ENCODE measurements around the gene SCGB1C1. TPM values are rescaled to one million over a fixed set of nuclear protein-coding genes. Genes with fewer than 3 reads are reported as not detected.

SCGB1C1 gene
- total and polyA plus RNA-seq, 2 donors (not counting 1 experiment from before 2014, with no cell fraction given): not detected

DNA sequence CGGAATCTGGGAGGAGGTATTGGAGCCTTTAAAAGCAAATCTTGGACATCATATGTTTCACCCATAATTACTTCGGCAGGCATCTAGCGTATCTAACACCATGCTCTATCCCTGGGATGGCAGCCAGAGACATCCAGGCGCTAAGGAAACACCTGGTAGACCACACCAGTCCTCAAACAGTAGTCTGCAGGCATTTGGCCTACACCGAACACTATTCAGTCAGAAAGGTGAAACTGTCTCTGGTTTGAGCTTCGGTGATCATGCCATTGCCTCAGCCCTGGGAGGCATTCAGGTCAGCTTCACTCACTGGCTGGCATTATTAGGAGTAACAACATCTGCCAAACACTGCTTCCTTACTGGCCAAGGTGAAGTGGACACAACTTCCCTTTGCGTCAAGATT is 31.5 kb downstream of the SCGB1C1 start:
- DNase-seq: no peak
- Mint-ChIP-seq H3K27me3 (no peaks in the 10 kb centered on the region), H3K4me3 (no peak overlapping the region), H3K9me3 (ENCODE audit: insufficient read depth) (no peaks in the 10 kb centered on the region), H3K27ac (no peak overlapping the region), H3K4me1 (peaks cover 6% of the 10 kb centered on the region)
- ChIA-PET CTCF (no interaction called here), POLR2A (no interaction called here)
- Histone ChIP-seq H3K9ac (ENCODE audit: low read length) (no peak overlapping the region), H3K27me3 (replicated peaks in 1 of 4; ENCODE audit: control extremely low read depth in 1 of 4, control insufficient read depth in 3 of 4, insufficient read depth in 4 of 4, low read length in 3 of 4) (no peaks in the 10 kb centered on the region), H3K9me3 (ENCODE audit: control extremely low read depth in 1 of 3, control insufficient read depth in 2 of 3, insufficient read depth in 1 of 3, low read length in 2 of 3) (no peaks in the 10 kb centered on the region), H3K79me2 (ENCODE audit: control insufficient read depth, insufficient read depth, low read length) (peaks cover 34% of the 10 kb centered on the region), H3K4me3 (ENCODE audit: control extremely low read depth in 1 of 5, extremely low read depth in 1 of 5, insufficient read depth in 1 of 5, low read depth in 2 of 5, low read length in 4 of 5) (no peak overlapping the region), H3K4me2 (replicated peaks; ENCODE audit: low read depth, low read length, poor library complexity, severe bottlenecking) (no peak overlapping the region), H3K27ac (ENCODE audit: low read length in 2 of 2) (no peak overlapping the region), H4K20me1 (ENCODE audit: control insufficient read depth, insufficient read depth, low read length, poor library complexity, severe bottlenecking) (no peaks in the 10 kb centered on the region), H3K36me3 (replicated peaks in 1 of 2; ENCODE audit: control extremely low read depth in 1 of 2, control insufficient read depth in 1 of 2, extremely low read depth in 1 of 2, insufficient read depth in 2 of 2, low read length in 1 of 2) (peaks cover 0 to 20% of the 10 kb centered on the region in 2 experiments), H3K4me1 (ENCODE audit: control insufficient read depth in 2 of 2, insufficient read depth in 2 of 2, low read length in 2 of 2) (no peaks in the 10 kb centered on the region), H2AFZ (ENCODE audit: insufficient read depth, low read depth, low read length, poor library complexity, severe bottlenecking) (no peak overlapping the region)
- 92% methylated on average over 5 of the region's 7 CpGs for WGBS (ENCODE audit: insufficient coverage)
- TF ChIP-seq, protein P1, sequence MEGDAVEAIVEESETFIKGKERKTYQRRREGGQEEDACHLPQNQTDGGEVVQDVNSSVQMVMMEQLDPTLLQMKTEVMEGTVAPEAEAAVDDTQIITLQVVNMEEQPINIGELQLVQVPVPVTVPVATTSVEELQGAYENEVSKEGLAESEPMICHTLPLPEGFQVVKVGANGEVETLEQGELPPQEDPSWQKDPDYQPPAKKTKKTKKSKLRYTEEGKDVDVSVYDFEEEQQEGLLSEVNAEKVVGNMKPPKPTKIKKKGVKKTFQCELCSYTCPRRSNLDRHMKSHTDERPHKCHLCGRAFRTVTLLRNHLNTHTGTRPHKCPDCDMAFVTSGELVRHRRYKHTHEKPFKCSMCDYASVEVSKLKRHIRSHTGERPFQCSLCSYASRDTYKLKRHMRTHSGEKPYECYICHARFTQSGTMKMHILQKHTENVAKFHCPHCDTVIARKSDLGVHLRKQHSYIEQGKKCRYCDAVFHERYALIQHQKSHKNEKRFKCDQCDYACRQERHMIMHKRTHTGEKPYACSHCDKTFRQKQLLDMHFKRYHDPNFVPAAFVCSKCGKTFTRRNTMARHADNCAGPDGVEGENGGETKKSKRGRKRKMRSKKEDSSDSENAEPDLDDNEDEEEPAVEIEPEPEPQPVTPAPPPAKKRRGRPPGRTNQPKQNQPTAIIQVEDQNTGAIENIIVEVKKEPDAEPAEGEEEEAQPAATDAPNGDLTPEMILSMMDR (IDR thresholded peaks at IDR 0.05): no peak
- TF ChIP-seq EZH2 (IDR thresholded peaks at IDR 0.05; ENCODE audit: borderline replicate concordance, insufficient read depth, low read depth, low read length, poor library complexity, severe bottlenecking): no peak
- ATAC-seq (ENCODE audit: low read depth): no peak
- intact Hi-C loops (cut with micrococcal nuclease): no loop called here

DNA sequence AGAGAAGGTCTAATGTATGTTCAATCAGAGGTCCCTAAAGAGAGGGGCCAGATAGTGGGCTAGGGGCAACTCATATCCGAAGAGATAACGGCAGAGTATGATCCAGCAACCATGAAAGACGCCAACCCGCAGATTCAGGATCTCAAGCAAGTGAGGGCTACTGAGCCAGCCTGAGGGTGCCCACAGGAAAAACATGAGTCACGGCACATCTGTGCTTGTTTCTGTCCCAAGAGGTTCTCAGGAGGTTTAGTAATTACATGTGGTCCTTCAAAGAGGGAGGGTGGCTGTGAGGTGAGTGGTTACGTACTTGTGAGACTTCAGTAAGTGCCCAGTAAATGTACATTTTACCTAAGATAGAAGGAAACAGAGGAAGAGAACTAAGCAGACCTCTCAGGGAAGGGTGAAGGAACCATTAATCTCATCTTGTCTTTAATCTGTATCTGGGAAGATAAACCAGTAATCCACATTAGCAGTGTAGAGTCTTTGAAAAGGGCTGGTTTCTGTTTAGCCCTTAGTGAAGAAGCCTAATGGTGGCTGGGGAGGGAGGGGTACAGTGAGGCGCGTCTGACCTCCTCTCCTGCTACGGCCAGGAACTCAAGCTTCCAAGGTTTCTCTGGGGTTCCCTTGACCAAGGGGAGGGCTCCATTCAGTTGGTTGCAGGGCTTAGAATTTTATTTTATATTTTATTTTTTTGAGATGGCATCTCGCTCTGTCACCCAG is 33.0 kb downstream of the SCGB1C1 start:
- H3K27ac Mint-ChIP-seq: peak overlapping the region; percentile 27
- POLR2A ChIA-PET: no interaction called here
- intact Hi-C loops (cut with micrococcal nuclease): no loop called here

More for the DNA sequence above, 33.0 kb downstream of the SCGB1C1 start:
- DNase-seq (no peak), ATAC-seq (ENCODE audit: low read depth) (peak; percentile 43)
- Histone ChIP-seq H3K4me2 (replicated peaks; ENCODE audit: low read depth, low read length, poor library complexity, severe bottlenecking) (no peak overlapping the region), H3K4me1 (ENCODE audit: control insufficient read depth in 2 of 2, insufficient read depth in 2 of 2, low read length in 2 of 2) (no peaks in the 10 kb centered on the region), H3K27ac (ENCODE audit: low read length in 2 of 2) (no peak overlapping the region), H4K20me1 (ENCODE audit: control insufficient read depth, insufficient read depth, low read length, poor library complexity, severe bottlenecking) (no peaks in the 10 kb centered on the region), H3K9ac (ENCODE audit: low read length) (no peak overlapping the region), H3K36me3 (replicated peaks in 1 of 2; ENCODE audit: control extremely low read depth in 1 of 2, control insufficient read depth in 1 of 2, extremely low read depth in 1 of 2, insufficient read depth in 2 of 2, low read length in 1 of 2) (peaks cover 0 to 19% of the 10 kb centered on the region in 2 experiments), H3K27me3 (replicated peaks in 1 of 4; ENCODE audit: control extremely low read depth in 1 of 4, control insufficient read depth in 3 of 4, insufficient read depth in 4 of 4, low read length in 3 of 4) (no peaks in the 10 kb centered on the region), H3K9me3 (ENCODE audit: control extremely low read depth in 1 of 3, control insufficient read depth in 2 of 3, insufficient read depth in 1 of 3, low read length in 2 of 3) (no peaks in the 10 kb centered on the region), H3K79me2 (ENCODE audit: control insufficient read depth, insufficient read depth, low read length) (peaks cover 34% of the 10 kb centered on the region), H2AFZ (ENCODE audit: insufficient read depth, low read depth, low read length, poor library complexity, severe bottlenecking) (no peak overlapping the region), H3K4me3 (ENCODE audit: control extremely low read depth in 1 of 5, extremely low read depth in 1 of 5, insufficient read depth in 1 of 5, low read depth in 2 of 5, low read length in 4 of 5) (no peak overlapping the region)
- H3K9me3 Mint-ChIP-seq (ENCODE audit: insufficient read depth): no peaks in the 10 kb centered on the region
- no peak overlapping the region for H3K4me3 Mint-ChIP-seq
- peaks cover 6% of the 10 kb centered on the region for H3K4me1 Mint-ChIP-seq
- whole genome bisulfite sequencing (ENCODE audit: insufficient coverage): 74% methylated on average over 9 of the region's 10 CpGs
- TF ChIP-seq, protein P1 (IDR thresholded peaks at IDR 0.05): no peak
- no peaks in the 10 kb centered on the region for H3K27me3 Mint-ChIP-seq
- CTCF ChIA-PET: no interaction called here
